HG03439 (cell line): ENCODE results near the gene RAB6A.

Experiments used
- ATAC-seq: cut with Tn5 transposase; IDR thresholded peaks from one replicate; pipeline ENCODE4 v1.9.1; 2021; ENCODE audit warnings: mild to moderate bottlenecking, moderate library complexity; ENCODE audit not compliant: unreplicated experiment

The RAB6A gene

GRCh38 chr11:73656985-73657384 is 103.9 kb downstream of the RAB6A start:
- ATAC-seq: no peak

DNA sequence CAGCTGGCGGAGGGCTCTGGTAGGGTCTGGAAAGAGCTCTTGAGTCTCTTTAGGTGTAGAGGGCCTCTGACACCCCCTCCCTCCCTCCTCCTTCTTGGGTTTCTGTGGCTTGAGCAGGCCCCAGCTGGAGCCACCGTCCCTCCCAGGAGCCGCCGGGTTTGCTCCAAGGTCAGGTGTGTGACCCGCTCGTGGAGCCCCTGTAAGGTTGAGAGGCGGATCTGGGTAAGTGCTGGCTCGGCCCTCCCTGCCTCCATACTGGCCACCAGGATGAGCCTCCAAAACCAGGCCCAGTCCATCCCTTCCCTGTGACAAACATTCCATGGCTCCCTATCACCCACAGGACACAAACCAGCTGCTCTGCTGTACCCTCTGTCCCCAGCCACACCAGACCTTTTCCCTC is 105.2 kb downstream of the RAB6A start:
- no peak for ATAC-seq

- no peak for ATAC-seq
Observed at GRCh38 chr11:73654482-73655021, 106.3 kb downstream of the RAB6A start.

- ATAC-seq: no peak
Observed at GRCh38 chr11:73653996-73654395, 106.9 kb downstream of the RAB6A start.

DNA sequence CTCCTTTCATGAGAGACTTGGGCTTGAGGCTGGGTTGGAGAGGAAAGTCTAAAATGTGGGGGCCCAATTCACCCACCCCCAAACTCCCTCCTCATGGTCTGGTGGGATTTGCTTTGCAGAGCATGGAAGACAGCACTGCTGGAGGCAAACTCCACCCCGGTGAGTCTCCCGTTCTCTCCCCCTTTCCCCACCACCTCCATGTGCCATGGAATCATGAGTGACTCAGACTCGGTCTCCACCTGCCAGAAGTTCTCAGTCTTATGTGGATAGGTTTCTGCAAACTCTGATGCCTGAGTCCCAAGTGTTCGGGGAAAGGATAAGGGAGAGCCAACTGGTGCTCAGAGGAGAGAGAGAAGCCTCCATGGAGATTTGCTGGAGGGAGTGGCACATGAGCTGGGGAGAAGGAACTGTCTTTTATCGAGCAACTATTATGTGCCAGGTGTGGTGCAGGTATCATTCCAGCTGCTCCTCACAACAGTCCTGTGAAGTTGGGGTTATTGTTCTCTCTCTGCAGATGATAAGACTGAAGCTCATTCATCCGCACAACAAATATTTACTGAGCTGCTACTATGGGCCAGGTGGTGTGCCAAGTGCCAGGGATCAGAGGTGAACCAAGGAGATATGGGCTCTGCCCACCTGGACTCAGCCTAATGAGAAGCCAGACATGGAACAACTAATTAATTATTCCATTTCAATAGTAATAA is 107.9 kb downstream of the RAB6A start:
- ATAC-seq: no peak

DNA sequence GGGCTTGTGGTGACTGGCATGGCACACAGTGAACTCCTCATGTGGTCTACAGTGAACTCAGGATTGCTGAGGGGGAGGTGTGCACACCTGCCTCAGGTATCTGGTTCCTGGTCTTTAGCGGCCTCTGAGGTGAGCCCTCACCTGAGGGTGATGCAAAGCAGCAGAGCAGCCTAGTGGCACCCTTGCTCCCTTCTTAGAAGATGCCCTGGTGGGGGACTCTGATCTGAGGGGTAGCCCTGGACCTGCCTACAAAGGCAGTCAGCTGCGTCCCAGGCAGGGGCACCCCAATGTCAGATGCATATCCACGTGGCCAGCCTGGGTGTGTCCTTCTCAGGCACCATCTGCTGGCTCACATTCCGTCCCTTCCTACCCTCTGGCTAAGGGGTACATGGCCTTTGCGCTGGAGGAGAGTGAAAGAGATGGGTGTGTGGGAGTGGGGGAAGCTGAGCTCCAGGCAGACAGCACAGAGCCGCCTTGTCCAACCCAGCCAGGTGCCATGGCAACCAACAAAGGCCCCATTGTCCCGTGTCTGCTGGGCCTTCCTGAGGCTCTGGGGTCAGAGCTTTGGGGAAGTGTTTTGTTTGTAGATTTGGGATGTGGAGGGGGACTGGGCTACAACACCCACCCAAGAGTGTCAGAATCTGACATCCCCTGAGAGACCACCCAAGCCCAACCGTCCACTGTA is 108.7 kb downstream of the RAB6A start:
- ATAC-seq: no peak

DNA sequence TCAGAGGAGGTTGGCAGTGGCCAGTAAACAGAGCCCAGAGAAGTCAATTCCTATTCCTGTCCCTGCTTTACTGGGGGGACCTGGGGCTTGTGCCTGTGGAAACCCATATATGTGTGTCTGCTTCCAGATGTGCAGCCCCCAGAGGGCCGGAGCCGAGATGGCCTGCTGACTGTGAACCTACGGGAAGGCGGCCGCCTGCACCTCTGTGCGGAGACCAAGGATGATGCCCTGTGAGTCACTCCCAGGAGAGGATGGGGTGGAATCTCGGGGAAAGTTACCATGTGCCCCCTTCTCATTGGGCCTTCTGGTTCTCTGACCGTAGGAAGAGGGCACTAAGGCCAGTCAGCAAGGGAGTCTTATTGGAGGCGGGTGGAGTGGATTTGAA is 109.2 kb downstream of the RAB6A start:
- ATAC-seq: no peak

- ATAC-seq: no peak
Observed at GRCh38 chr11:73651252-73651651, 109.6 kb downstream of the RAB6A start.

DNA sequence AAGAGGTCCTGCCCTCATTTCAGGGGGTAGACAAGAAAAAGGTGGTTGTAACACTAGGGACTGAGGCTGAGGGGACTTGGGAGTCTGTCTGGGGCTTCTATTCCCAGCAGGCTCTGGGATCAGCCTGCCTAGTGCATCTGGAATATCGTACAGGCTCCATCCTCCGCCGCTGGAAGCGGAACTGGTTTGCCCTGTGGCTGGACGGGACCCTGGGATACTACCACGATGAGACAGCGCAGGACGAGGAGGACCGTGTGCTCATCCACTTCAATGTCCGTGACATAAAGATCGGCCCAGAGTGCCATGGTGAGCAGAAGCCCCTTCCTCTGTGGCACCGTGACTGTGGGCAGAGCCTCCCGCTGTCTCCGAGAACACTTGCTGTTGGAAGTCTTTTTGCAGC is 110.5 kb downstream of the RAB6A start:
- ATAC-seq: no peak

DNA sequence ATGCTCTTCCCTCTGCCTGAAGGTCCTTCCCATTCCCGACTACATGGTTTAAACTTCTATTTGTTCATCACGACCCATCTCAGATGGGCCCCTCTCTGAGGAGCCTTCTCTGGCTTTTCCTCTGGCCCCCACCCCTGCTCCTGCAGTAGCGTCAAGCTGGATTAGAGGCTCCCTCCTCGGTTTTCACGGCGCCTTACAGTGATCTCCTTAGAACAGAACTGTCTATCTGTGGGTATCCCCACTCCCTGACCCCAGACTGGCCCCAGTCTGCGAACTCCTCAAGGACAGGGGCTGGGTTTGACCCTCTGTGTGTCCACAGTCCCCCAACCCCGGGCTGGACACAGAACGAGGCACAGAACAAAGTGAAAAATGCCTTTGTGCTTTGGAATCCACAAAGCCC is 111.7 kb downstream of the RAB6A start:
- no peak for ATAC-seq

DNA sequence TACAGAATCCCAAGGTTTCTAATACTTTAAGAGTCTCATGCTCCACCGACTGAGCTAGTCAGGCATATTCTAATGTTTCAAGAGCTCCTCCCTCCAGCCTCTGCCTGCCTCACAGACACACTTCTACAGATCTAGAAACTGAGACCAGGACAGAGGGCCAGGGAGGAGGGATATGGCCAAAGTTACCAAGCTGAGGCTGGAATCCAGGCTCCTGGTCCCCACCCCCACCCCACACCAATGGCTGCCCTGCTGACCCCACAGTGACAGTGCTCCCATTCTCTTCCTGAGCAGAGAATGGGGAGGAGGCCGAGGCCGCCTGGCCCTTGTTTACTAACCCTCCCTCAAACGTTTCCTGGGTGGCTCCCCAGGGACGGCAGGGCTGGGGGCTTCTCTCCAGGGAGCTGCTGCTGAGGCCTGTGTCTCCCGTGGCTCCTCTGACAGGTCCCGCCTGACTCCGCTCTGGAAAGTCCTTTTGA is 112.3 kb downstream of the RAB6A start:
- no peak for ATAC-seq

GRCh38 chr11:73648121-73648520 is 112.8 kb downstream of the RAB6A start:
- ATAC-seq: no peak

DNA sequence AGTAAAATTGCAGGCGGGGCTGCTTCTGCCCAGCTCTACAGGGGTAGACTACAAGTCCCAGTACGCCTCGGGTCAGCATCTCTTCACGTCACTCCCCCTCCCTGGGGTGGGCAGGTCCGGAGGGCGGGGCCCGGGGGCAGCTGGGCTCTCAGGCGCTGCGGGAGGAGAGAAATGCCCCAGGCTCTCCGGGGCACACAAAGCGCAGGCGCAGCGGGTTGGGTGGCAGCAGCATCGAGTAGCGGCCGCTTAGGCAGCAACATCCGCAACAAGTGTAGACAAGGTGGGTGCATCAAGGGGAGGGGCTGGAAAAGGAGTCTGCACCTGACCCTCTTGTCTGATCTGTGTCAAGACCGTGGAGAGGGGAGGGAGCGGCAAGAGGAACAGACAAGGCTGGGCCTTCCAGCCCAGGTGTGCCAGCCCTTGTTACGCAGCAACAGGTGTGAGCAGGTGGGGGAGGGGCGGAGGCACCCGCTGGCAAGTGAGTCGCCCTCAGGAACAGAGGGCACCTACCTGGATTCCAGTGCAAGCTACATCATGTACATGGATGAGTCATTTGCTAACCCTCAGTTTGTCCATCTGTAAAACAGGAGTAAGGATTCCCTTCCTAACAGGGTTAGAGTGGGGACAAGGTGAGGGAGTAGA is 113.3 kb downstream of the RAB6A start:
- ATAC-seq: peak; percentile 77

GRCh38 chr11:73645972-73646631 is 114.8 kb downstream of the RAB6A start, which contains the start of gene PLEKHB1:
PLEKHB1 (plus strand) TSS chr11:73646581; CDS start chr11:73646609, 28 bp downstream.
- no peak for ATAC-seq

- ATAC-seq: no peak
Observed at GRCh38 chr11:73645121-73645969, 115.5 kb downstream of the RAB6A start.

- no peak for ATAC-seq
Observed at GRCh38 chr11:73641668-73642067, 119.2 kb downstream of the RAB6A start.

- no peak for ATAC-seq
Observed at GRCh38 chr11:73640592-73640991, 120.3 kb downstream of the RAB6A start.

GRCh38 chr11:73637012-73637411 is 123.9 kb downstream of the RAB6A start:
- no peak for ATAC-seq

- ATAC-seq: no peak
Observed at GRCh38 chr11:73636249-73636648, 124.6 kb downstream of the RAB6A start.

DNA sequence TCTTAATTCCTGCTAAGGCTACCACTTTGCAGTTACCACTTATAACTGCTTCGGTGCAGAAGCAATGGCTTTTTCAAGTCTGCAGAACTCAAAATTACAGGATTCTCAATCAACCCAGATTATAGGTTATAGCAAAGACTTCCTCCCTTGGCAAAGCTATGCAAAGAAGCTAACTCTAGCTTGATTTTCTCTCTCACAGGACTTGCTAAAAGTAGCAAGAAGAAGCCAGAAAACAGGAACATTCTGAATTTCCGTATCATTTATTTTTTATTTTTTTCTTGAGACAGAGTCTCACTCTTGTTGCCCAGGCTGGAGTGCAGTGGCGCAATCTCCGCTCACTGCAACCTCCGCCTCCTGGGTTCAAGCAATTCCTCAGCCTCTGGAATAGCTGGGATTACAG is 125.2 kb downstream of the RAB6A start:
- no peak for ATAC-seq
